ENCODE measurements around the gene PLPPR3.

- TF ChIP-seq TOX (CRISPR knock-in tag; IDR thresholded peaks at IDR 0.05; ENCODE audit: borderline replicate concordance) (no peak), ZFP30 (CRISPR knock-in tag; IDR thresholded peaks at IDR 0.05) (no peak), PATZ1 (CRISPR knock-in tag; IDR thresholded peaks at IDR 0.05; ENCODE audit: borderline replicate concordance) (no peak), TCF4 (CRISPR knock-in tag; IDR thresholded peaks at IDR 0.05; ENCODE audit: borderline replicate concordance) (no peak), GLIS3 (CRISPR knock-in tag; IDR thresholded peaks at IDR 0.05) (no peak)
Measured at GRCh38 chr19:844546-844971, 22.8 kb upstream of the PLPPR3 start.

All from SK-N-SH treated with all-trans-retinoic acid at 6 μM for 48 hours (cell line).